Upper lobe of left lung (tissue), 6 donors: ENCODE data around the gene CCNF. TPM values are rescaled to one million over a fixed set of nuclear protein-coding genes. Genes with fewer than 3 reads are reported as not detected.

Experiments
- ATAC-seq, 2 donors: fragments of 200-7000 bp; cut with Tn5 transposase; one replicate each; pipeline ENCODE4 v1.9.1; 2022; ENCODE audit warnings: mild to moderate bottlenecking in 2 of 2, moderate library complexity in 2 of 2; ENCODE audit not compliant: low FRiP score in 2 of 2
- DNase-seq, 2 donors: peaks; one replicate each; pipeline ENCODE4 v3.0.0-alpha.2; 2019 to 2020
- H3K27ac ChIP-seq, 4 donors: fragments of 200-600 bp; sonication (generic); one replicate each; pipeline ENCODE4 v1.5.1; 2016 to 2019
- H3K27me3 ChIP-seq, 4 donors: fragments of 200-600 bp; sonication (generic); one replicate each; pipeline ENCODE4 v1.5.1; 2017 to 2019
- H3K36me3 ChIP-seq, 4 donors: fragments of 200-600 bp; sonication (generic); one replicate each; pipeline ENCODE4 v1.5.1; 2016 to 2019
- H3K4me1 ChIP-seq, 4 donors: fragments of 200-600 bp; sonication (generic); one replicate each; pipeline ENCODE4 v1.5.1; 2018 to 2019
- H3K4me3 ChIP-seq, 4 donors: fragments of 200-600 bp; sonication (generic); one replicate each; pipeline ENCODE4 v1.5.1; 2017 to 2019; ENCODE audit warnings: mild to moderate bottlenecking in 2 of 4, moderate library complexity in 1 of 4
- H3K9me3 ChIP-seq, 4 donors: fragments of 200-600 bp; sonication (generic); one replicate each; pipeline ENCODE4 v1.5.1; 2018 to 2019
- EP300 ChIP-seq, 4 donors: sonication (generic); formaldehyde crosslinking; IDR thresholded peaks; one replicate each; pipeline ENCODE4 v1.5.1; 2017; ENCODE audit warnings: antibody characterized with exemption in 4 of 4, control low read depth in 2 of 4
- POLR2A ChIP-seq, 4 donors: fragments of 450-650 bp; IDR thresholded peaks; one replicate each; pipeline ENCODE4 v1.5.1; 2016 to 2017; ENCODE audit warnings: antibody characterized with exemption in 4 of 4, mild to moderate bottlenecking in 2 of 4
- POLR2AphosphoS5 ChIP-seq, 2 donors: sonication (generic); formaldehyde crosslinking; IDR thresholded peaks; one replicate each; pipeline ENCODE4 v1.5.1; 2017; ENCODE audit warnings: antibody characterized with exemption in 2 of 2
- WGBS, 2 donors: methylation state at CpG; one replicate each; pipeline ENCODE4 v1.1.5; 2017 to 2018; 5-methylcytosine and 5-hydroxymethylcytosine counted together
- total RNA-seq, 6 donors: library from RNA; depleted of rRNA in 4 of 6; stranded (reverse); fragments of >200 nt in 4 of 6; gene quantifications; one replicate each; pipeline versions ENCODE4 v1.1.0 to v1.2.1, GENCODE V29; 2016 to 2021
- TF ChIP-seq, protein P1 (sequence below), 6 experiments: fragments of 450-650 bp in 4 of 6; fragments of 200-600 bp in 2 of 6; sonication (generic) in 2 of 6; IDR thresholded peaks; one replicate each; pipeline ENCODE4 v1.5.1; 2016 to 2019; ENCODE audit warnings: antibody characterized with exemption in 6 of 6
- donor health status: DM: no; HTN: no; CAD: no; lungs with moderate emphysema.
- donor health status: DM: no; HTN: yes; CAD: no; lungs with severe emphysema.

CCNF gene, protein sequence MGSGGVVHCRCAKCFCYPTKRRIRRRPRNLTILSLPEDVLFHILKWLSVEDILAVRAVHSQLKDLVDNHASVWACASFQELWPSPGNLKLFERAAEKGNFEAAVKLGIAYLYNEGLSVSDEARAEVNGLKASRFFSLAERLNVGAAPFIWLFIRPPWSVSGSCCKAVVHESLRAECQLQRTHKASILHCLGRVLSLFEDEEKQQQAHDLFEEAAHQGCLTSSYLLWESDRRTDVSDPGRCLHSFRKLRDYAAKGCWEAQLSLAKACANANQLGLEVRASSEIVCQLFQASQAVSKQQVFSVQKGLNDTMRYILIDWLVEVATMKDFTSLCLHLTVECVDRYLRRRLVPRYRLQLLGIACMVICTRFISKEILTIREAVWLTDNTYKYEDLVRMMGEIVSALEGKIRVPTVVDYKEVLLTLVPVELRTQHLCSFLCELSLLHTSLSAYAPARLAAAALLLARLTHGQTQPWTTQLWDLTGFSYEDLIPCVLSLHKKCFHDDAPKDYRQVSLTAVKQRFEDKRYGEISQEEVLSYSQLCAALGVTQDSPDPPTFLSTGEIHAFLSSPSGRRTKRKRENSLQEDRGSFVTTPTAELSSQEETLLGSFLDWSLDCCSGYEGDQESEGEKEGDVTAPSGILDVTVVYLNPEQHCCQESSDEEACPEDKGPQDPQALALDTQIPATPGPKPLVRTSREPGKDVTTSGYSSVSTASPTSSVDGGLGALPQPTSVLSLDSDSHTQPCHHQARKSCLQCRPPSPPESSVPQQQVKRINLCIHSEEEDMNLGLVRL
- 1 to 10 TPM; 2.7 to 5.2 (median 3.9) TPM for total RNA-seq

DNA sequence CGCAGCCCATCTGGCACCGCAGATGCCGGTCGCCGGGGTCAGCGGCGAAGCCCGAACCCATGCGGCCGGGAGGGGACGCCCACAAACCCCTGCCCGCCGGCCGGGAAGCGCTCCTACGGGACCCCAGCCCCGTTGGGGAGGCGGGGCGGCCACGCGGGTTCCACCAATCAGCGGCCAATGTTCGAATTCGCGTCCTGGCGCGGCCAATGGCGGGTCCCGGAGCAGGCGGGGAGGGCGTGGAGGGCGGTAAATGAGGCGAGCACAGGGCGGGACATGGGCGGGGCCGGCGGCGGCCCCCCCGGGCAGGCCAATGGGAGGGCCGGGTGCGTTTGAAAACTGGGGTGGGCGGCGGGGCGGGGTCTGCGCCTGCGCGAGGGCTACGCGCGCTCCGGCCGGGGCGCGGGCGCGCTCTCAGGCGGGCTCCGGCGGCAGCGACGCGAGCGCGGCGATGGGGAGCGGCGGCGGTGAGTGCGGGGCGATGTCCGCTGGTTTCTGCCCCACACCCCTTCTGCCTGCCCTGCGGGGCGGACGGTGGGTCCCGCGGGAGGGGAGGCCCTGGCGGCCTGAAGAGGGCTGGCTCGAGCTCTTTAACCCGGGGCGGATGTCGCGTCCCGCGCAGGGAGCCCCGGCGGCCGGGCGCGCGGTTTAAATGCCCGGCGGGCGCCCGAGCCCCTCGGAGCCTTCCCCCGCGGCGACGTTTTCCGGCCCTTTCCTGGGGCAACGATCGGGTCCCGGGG, at the start of gene CCNF:
TSS of gene CCNF (plus strand) at position 414 of the 737 bp plus-strand sequence. CDS start at position 449, 35 bp downstream.
- DNase-seq = peak; percentile 97 to 100
- 0% methylated on average over 6 to 22 of the region's 103 CpGs for WGBS, 2 donors
- TF ChIP-seq POLR2A (IDR thresholded peaks at IDR 0.05) (peak in 3 of 4 donors; percentile 17 to 64 (median 47)), EP300 (IDR thresholded peaks at IDR 0.05) (no peak), POLR2AphosphoS5 (IDR thresholded peaks at IDR 0.05) (peak; percentile 36 to 49)
- TF ChIP-seq, protein P1, sequence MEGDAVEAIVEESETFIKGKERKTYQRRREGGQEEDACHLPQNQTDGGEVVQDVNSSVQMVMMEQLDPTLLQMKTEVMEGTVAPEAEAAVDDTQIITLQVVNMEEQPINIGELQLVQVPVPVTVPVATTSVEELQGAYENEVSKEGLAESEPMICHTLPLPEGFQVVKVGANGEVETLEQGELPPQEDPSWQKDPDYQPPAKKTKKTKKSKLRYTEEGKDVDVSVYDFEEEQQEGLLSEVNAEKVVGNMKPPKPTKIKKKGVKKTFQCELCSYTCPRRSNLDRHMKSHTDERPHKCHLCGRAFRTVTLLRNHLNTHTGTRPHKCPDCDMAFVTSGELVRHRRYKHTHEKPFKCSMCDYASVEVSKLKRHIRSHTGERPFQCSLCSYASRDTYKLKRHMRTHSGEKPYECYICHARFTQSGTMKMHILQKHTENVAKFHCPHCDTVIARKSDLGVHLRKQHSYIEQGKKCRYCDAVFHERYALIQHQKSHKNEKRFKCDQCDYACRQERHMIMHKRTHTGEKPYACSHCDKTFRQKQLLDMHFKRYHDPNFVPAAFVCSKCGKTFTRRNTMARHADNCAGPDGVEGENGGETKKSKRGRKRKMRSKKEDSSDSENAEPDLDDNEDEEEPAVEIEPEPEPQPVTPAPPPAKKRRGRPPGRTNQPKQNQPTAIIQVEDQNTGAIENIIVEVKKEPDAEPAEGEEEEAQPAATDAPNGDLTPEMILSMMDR (IDR thresholded peaks at IDR 0.05) = peak in 4 of 6 experiments; percentile 17 to 53 (median 40)

DNA sequence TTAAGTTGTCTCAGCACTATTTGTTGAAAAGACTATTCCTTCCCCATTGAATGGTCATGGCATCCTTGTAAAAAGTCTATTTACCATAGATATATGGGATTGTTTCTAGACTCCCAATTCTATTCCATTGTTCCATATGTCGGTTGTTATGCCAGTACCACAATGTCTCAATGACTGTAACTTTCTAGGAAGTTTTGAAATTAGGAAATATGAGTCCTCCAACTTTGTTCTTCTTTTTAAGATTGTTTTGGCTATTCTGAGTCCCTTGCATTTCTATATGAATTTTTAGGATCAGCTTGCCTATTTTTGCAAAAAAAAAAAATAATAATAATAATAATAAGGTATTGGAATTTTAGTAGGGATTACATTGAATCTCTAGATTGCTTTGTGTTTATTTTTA, 45.7 kb upstream of the CCNF start:
- TF ChIP-seq POLR2AphosphoS5 (IDR thresholded peaks at IDR 0.05) = no peak
- TF ChIP-seq POLR2A (IDR thresholded peaks at IDR 0.05) = no peak
- no peak for TF ChIP-seq EP300 (IDR thresholded peaks at IDR 0.05)
- TF ChIP-seq, protein P1 (IDR thresholded peaks at IDR 0.05) = no peak
- H3K27me3 ChIP-seq = no peaks in the 10 kb centered on the region
- WGBS, 2 donors = 65 to 74% methylated on average over 1 of the region's 1 CpG

More for the DNA sequence above, at the start of gene CCNF:
- no peaks in the 10 kb centered on the region for H3K27me3 ChIP-seq
- H3K36me3 ChIP-seq = peaks cover 0 to 12% (median 4%) of the 10 kb centered on the region in 4 donors
- H3K4me3 ChIP-seq = peak within 1 kb of the TSS; percentile 85 to 98 (median 94)
- no peaks in the 10 kb centered on the region for H3K9me3 ChIP-seq
- H3K27ac ChIP-seq = peak within 1 kb of the TSS; percentile 60 to 83 (median 82)
- ATAC-seq = peak; percentile 97 to 98
- H3K4me1 ChIP-seq = peaks cover 7 to 29% (median 20%) of the 10 kb centered on the region in 4 donors

DNA sequence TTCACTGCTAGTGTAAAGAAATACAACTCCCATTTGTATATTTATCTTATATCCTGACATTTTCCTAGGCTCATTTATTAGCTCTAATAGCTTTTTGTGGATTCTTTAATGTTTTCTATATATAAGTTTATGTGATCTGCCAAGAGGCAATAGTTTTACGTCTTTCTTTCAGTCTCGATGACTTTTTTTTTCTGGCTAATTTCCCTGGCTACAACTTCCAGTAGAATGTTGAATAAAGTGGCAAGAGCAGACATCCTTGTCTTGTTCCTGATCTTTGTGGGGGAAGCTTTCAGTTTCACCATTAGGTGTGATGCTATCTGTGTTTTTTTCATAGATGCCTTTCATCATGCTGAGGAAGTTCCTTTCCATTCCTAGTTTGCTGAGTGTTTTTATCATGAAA, 44.8 kb upstream of the CCNF start:
- WGBS, 2 donors = 28 to 30% methylated on average over 2 of the region's 2 CpGs
- no peak for ATAC-seq
- DNase-seq = no peak

More for the DNA sequence above, 45.7 kb upstream of the CCNF start:
- peaks cover 0 to 3% (median 0%) of the 10 kb centered on the region in 4 donors for H3K4me1 ChIP-seq
- DNase-seq = no peak
- no peaks in the 10 kb centered on the region for H3K36me3 ChIP-seq
- no peaks in the 10 kb centered on the region for H3K9me3 ChIP-seq
- no peak overlapping the region for H3K4me3 ChIP-seq
- H3K27ac ChIP-seq = no peak overlapping the region
- ATAC-seq = no peak

More for the DNA sequence above, 44.8 kb upstream of the CCNF start:
- Histone ChIP-seq H3K9me3 (peaks cover 0 to 9% (median 7%) of the 10 kb centered on the region in 4 donors), H3K4me1 (peaks cover 0 to 3% (median 0%) of the 10 kb centered on the region in 4 donors), H3K4me3 (no peak overlapping the region), H3K27ac (no peak overlapping the region), H3K27me3 (no peaks in the 10 kb centered on the region), H3K36me3 (no peaks in the 10 kb centered on the region)
- no peak for TF ChIP-seq POLR2A (IDR thresholded peaks at IDR 0.05)
- TF ChIP-seq, protein P1 (IDR thresholded peaks at IDR 0.05) = no peak
- no peak for TF ChIP-seq POLR2AphosphoS5 (IDR thresholded peaks at IDR 0.05)
- no peak for TF ChIP-seq EP300 (IDR thresholded peaks at IDR 0.05)
